ENCODE results near the gene EEFSEC.

- TF ChIP-seq POLR2A (IDR thresholded peaks at IDR 0.05; ENCODE audit: low read depth, low read length), result no peak
- no peak for TF ChIP-seq POLR2AphosphoS5 (IDR thresholded peaks at IDR 0.05; ENCODE audit: low read depth, low read length)
- no peak for TF ChIP-seq TAF1 (IDR thresholded peaks at IDR 0.05; ENCODE audit: borderline replicate concordance, low read depth, low read length)
Measured at GRCh38 chr3:128297401-128298138, 144.3 kb downstream of the EEFSEC start.

All from GM12892 (cell line).